NCI-H2171 (cell line): ENCODE data around the gene RNF26.

Experiments used
- DNase-seq: peaks from one replicate; lab custom pipeline; 2025; lab: John Stamatoyannopoulos, UW

The RNF26 gene

GRCh38 chr11:119336744-119337469 is 2.6 kb downstream of the RNF26 start:
- no peak for DNase-seq

- DNase-seq = no peak
These were observed 3.4 kb downstream of the RNF26 start for GRCh38 chr11:119337581-119338317.

GRCh38 chr11:119338318-119338890 is 4.1 kb downstream of the RNF26 start:
- no peak for DNase-seq

GRCh38 chr11:119338965-119339588 is 4.8 kb downstream of the RNF26 start:
- DNase-seq = no peak

GRCh38 chr11:119339589-119340334 is 5.4 kb downstream of the RNF26 start:
- no peak for DNase-seq

GRCh38 chr11:119340335-119341221 is 6.3 kb downstream of the RNF26 start, which contains the start of gene C1QTNF5:
C1QTNF5 (minus strand) TSS chr11:119340883; CDS start chr11:119340397, 486 bp downstream.
- DNase-seq = no peak

- DNase-seq = no peak
These were observed 7.1 kb downstream of the RNF26 start for GRCh38 chr11:119341222-119342022.

- DNase-seq = no peak
These were observed 7.6 kb downstream of the RNF26 start for GRCh38 chr11:119342023-119342300.

GRCh38 chr11:119342362-119343130 is 8.2 kb downstream of the RNF26 start:
- no peak for DNase-seq

- no peak for DNase-seq
These were observed 9.4 kb downstream of the RNF26 start for GRCh38 chr11:119343726-119344125.

GRCh38 chr11:119344291-119345010 is 10.1 kb downstream of the RNF26 start:
- DNase-seq = no peak

- no peak for DNase-seq
These were observed 11.4 kb downstream of the RNF26 start for GRCh38 chr11:119345685-119346084.

GRCh38 chr11:119346605-119347004 is 12.3 kb downstream of the RNF26 start, which contains the start of gene MFRP:
MFRP (minus strand) TSS chr11:119346705; CDS start chr11:119346513, 192 bp downstream.
- DNase-seq = no peak

- no peak for DNase-seq
These were observed 12.9 kb downstream of the RNF26 start for GRCh38 chr11:119347242-119347641.

GRCh38 chr11:119347940-119348605 is 13.7 kb downstream of the RNF26 start:
- no peak for DNase-seq

GRCh38 chr11:119350302-119350701 is 16.0 kb downstream of the RNF26 start:
- DNase-seq = no peak

GRCh38 chr11:119351232-119351631 is 16.9 kb downstream of the RNF26 start:
- no peak for DNase-seq

GRCh38 chr11:119352857-119353260 is 18.5 kb downstream of the RNF26 start:
- DNase-seq = peak; percentile 77
